Smooth muscle cell (in vitro differentiated cells): ENCODE results near the gene HUNK. TPM values are rescaled to one million over a fixed set of nuclear protein-coding genes. Genes with fewer than 3 reads are reported as not detected.

Experiments used
- DNase-seq: peaks from one replicate; lab custom pipeline; 2025; ENCODE audit not compliant: unreplicated experiment; lab: John Stamatoyannopoulos, UW
- H2AFZ ChIP-seq: fragments of 200-600 bp; sonication (generic); 2 replicates; pipeline ENCODE4 v1.6.0; 2016; ENCODE audit warnings: antibody characterized with exemption, low read depth, mild to moderate bottlenecking
- H3F3A ChIP-seq: fragments of 200-600 bp; sonication (generic); 2 replicates; pipeline ENCODE4 v1.6.0; 2017; ENCODE audit warnings: antibody characterized with exemption, low read depth
- H3K27ac ChIP-seq: fragments of 200-600 bp; sonication (generic); 2 replicates; pipeline ENCODE4 v1.5.1; 2016; ENCODE audit warnings: low read depth, mild to moderate bottlenecking
- H3K27me3 ChIP-seq: fragments of 200-600 bp; sonication (generic); 2 replicates; pipeline ENCODE4 v1.6.1; 2016; ENCODE audit warnings: low read depth, mild to moderate bottlenecking
- H3K36me3 ChIP-seq: fragments of 200-600 bp; sonication (generic); 2 replicates; pipeline ENCODE4 v1.5.1; 2016; ENCODE audit warnings: low read depth
- H3K4me1 ChIP-seq: fragments of 200-600 bp; sonication (generic); 2 replicates; pipeline ENCODE4 v1.5.1; 2016; ENCODE audit warnings: low read depth
- H3K4me2 ChIP-seq: fragments of 200-600 bp; sonication (generic); 2 replicates; pipeline ENCODE4 v1.6.0; 2016; ENCODE audit warnings: mild to moderate bottlenecking
- H3K4me3 ChIP-seq: fragments of 200-600 bp; sonication (generic); 2 replicates; pipeline ENCODE4 v1.5.1; 2016; ENCODE audit warnings: mild to moderate bottlenecking
- H3K79me2 ChIP-seq: fragments of 200-600 bp; sonication (generic); 2 replicates; pipeline ENCODE4 v1.6.0; 2016; ENCODE audit warnings: low read depth, mild to moderate bottlenecking
- H3K9ac ChIP-seq: fragments of 200-600 bp; sonication (generic); 2 replicates; pipeline ENCODE4 v1.6.0; 2016; ENCODE audit warnings: low read depth
- H3K9me3 ChIP-seq: fragments of 200-600 bp; sonication (generic); replicated peaks from 2 replicates; pipeline ENCODE4 v1.5.1; 2016; ENCODE audit warnings: low read depth
- H4K20me1 ChIP-seq: fragments of 200-600 bp; sonication (generic); 2 replicates; pipeline ENCODE4 v1.6.0; 2016; ENCODE audit warnings: low read depth
- WGBS: methylation state at CpG from one replicate; pipeline ENCODE4 v1.1.7; 2016; ENCODE audit warnings: low lambda C conversion rate; 5-methylcytosine and 5-hydroxymethylcytosine counted together
- polyA plus RNA-seq: library from polyadenylated mRNA; unstranded; fragments of >200 nt; fragmentation: Nextera tagmentation; extraction: Ambion mirVana; gene quantifications from 2 replicates; pipeline ENCODE4 v1.2.1, GENCODE V29; 2016
- total RNA-seq: library from RNA; depleted of rRNA; stranded (reverse); fragments of >200 nt; gene quantifications from 2 replicates; pipeline ENCODE4 v1.2.3, GENCODE V29; 2014
- TF ChIP-seq, protein P1 (sequence below): fragments of 200-600 bp; sonication (generic); IDR thresholded peaks from 2 replicates; pipeline ENCODE4 v1.5.1; 2017; ENCODE audit warnings: borderline replicate concordance, mild to moderate bottlenecking, antibody characterized with exemption; ENCODE audit not compliant: insufficient read depth, poor library complexity, severe bottlenecking

Gene HUNK
- total and polyA plus RNA-seq, 2 experiments from 2014 or later, result 5.5 to 11.6 TPM

DNA sequence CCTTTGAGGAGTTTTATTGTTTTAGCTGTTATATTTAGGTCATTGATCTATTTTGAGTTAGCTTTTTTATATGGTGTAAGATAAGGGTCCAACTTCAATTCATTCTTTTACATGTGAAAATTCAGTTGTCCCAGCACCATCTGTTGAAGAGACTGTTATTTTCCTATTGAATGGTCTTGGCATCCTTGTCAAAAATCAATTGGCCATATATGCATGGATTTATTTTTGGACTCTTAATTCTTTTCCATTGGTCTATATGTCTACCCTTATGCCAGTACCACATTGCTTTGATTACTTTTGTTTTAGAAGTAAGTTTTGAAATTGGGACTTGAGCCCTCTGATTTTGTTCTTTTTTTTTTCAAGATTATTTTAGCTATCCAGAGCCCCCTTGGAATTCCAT is 35.8 kb upstream of the HUNK start:
- Histone ChIP-seq H3F3A (no peaks in the 10 kb centered on the region), H3K79me2 (no peaks in the 10 kb centered on the region), H3K4me2 (no peak overlapping the region), H3K4me3 (no peak overlapping the region), H3K27me3 (no peaks in the 10 kb centered on the region), H3K9ac (no peak overlapping the region), H3K27ac (no peak overlapping the region), H3K4me1 (no peaks in the 10 kb centered on the region), H2AFZ (no peak overlapping the region), H4K20me1 (no peaks in the 10 kb centered on the region), H3K36me3 (no peaks in the 10 kb centered on the region), H3K9me3 (no peaks in the 10 kb centered on the region)
- TF ChIP-seq, protein P1, sequence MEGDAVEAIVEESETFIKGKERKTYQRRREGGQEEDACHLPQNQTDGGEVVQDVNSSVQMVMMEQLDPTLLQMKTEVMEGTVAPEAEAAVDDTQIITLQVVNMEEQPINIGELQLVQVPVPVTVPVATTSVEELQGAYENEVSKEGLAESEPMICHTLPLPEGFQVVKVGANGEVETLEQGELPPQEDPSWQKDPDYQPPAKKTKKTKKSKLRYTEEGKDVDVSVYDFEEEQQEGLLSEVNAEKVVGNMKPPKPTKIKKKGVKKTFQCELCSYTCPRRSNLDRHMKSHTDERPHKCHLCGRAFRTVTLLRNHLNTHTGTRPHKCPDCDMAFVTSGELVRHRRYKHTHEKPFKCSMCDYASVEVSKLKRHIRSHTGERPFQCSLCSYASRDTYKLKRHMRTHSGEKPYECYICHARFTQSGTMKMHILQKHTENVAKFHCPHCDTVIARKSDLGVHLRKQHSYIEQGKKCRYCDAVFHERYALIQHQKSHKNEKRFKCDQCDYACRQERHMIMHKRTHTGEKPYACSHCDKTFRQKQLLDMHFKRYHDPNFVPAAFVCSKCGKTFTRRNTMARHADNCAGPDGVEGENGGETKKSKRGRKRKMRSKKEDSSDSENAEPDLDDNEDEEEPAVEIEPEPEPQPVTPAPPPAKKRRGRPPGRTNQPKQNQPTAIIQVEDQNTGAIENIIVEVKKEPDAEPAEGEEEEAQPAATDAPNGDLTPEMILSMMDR, result no peak
- DNase-seq, result no peak

DNA sequence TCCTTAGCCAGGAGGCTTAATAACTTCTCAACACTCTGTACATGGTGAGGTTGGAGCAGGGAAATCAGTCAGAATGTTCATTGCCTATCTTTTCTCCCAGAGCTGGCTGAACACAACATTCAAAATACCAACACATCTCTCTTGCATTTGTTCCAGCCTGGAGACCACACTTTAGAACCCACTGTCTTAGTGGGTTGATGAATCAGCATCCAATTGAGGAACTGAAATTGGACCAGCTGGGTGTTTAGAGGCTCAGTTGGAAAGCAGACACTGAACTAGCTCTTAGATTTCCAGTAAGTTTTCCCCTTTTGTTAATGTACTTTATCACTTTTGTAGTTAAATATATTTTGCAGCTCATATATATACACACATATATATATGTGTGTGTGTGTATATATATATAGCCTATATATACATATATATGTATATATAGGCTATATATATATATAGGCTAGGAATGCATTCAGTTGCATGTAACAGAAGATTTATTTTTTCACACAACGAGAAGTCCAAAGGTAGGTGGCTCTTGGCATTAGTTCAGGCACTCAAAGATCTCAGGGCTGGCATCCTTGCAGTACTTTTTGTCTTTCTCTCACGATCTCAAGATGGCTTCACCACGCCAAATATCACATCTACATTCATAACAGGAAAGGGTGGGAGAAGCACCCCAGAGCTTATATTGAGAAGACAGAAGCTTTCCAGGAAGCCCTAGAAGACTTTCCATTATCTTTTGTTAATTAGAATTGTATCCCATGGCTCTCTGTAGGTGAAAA is 35.0 kb upstream of the HUNK start:
- Histone ChIP-seq H3K36me3 (no peaks in the 10 kb centered on the region), H3K4me3 (no peak overlapping the region), H3K79me2 (no peaks in the 10 kb centered on the region), H3K4me1 (no peaks in the 10 kb centered on the region), H3K27ac (no peak overlapping the region), H3K9ac (no peak overlapping the region), H3K4me2 (no peak overlapping the region), H4K20me1 (no peaks in the 10 kb centered on the region), H3K9me3 (no peaks in the 10 kb centered on the region), H3K27me3 (no peaks in the 10 kb centered on the region), H2AFZ (no peak overlapping the region), H3F3A (no peaks in the 10 kb centered on the region)
- TF ChIP-seq, protein P1, result no peak
- DNase-seq, result no peak
- WGBS, result 89% methylated on average over 3 of the region's 3 CpGs

DNA sequence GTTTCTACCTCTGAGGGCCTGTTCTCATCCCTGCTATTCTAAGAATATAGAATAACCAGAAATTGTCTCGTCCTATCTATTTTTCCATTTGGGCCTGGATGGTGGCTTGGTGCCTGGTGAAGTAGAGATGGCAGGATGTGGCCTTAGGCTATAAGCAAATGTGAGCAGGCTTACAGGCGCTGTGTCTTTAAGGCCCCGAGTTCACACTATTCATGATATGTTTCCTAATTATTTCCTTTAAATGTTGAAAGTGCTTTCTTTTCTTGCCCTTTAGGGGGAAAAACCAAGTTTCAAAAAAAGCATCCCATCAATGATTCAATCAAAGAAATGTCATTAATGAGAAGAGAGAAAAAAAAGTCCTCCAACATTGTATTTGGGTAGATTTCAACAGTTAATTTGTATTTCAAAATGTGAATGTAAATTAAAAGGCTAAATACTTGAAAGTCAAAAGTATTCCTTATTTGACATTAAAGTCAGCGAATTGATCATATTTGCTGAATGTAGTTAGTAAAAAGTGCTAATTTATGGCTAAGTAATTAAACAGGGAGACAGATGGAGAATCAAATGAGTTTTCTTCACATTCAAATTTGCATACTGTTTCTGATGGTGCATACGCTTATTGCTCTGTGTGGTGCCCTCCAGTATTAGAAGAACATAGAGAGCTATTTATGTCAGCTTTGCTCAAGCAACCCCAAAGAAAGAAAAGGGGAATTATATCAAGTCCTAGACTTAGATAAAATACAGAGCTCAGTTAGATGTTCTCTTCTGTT is 34.0 kb upstream of the HUNK start:
- TF ChIP-seq, protein P1, result no peak
- no peaks in the 10 kb centered on the region for H3K79me2 ChIP-seq
- H3K9me3 ChIP-seq, result no peaks in the 10 kb centered on the region
- H3K27ac ChIP-seq, result no peak overlapping the region
- H3K27me3 ChIP-seq, result no peaks in the 10 kb centered on the region
- no peaks in the 10 kb centered on the region for H3F3A ChIP-seq
- no peak for DNase-seq
- H3K4me1 ChIP-seq, result no peaks in the 10 kb centered on the region
- H4K20me1 ChIP-seq, result no peaks in the 10 kb centered on the region
- H3K36me3 ChIP-seq, result no peaks in the 10 kb centered on the region
- 93% methylated on average over 5 of the region's 5 CpGs for WGBS
- no peak overlapping the region for H3K4me3 ChIP-seq
- H2AFZ ChIP-seq, result no peak overlapping the region
- H3K4me2 ChIP-seq, result no peak overlapping the region
- no peak overlapping the region for H3K9ac ChIP-seq

DNA sequence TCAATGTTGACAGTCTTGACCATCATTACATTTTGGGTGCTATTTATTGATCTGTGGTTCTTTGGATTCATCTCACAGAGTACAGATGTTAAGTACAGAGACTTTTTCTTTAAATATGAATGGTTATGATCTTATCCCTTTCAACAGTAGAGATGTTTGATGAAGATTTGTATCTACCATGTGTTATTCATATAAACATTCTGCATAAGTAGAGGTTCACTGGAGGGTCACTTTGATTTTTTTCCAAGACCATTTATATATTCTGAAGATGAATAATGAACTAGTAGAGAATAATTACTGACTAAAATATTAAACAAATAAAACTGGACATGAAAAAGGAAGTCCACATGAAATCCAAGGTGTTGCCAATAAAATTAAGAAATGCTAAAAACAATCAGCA is 28.6 kb upstream of the HUNK start:
- Histone ChIP-seq H3K4me2 (no peak overlapping the region), H3K9me3 (no peaks in the 10 kb centered on the region), H3K4me3 (no peak overlapping the region), H2AFZ (no peak overlapping the region), H3F3A (peaks cover 16% of the 10 kb centered on the region), H3K27me3 (no peaks in the 10 kb centered on the region), H3K9ac (no peak overlapping the region), H3K79me2 (no peaks in the 10 kb centered on the region), H4K20me1 (no peaks in the 10 kb centered on the region), H3K36me3 (no peaks in the 10 kb centered on the region), H3K4me1 (no peaks in the 10 kb centered on the region), H3K27ac (no peak overlapping the region)
- TF ChIP-seq, protein P1, result no peak
- no peak for DNase-seq
